ENCODE results near the gene MAPK6.
"Not testable (repeated sequence)": the region's sequence is repeated elsewhere in the genome, so short reads cannot be mapped to it uniquely, and the experiment has no call there.

Gene MAPK6

GRCh38 chr15:52090193-52090592, 71.2 kb downstream of the MAPK6 start:
- Histone ChIP-seq H3K36me3 (ENCODE audit: insufficient read depth, low read length) (no peaks in the 10 kb centered on the region), H3K4me2 (ENCODE audit: low read length) (no peak overlapping the region), H3K4me1 (ENCODE audit: control insufficient read depth, insufficient read depth, low read length) (peaks cover 26% of the 10 kb centered on the region), H3K4me3 (ENCODE audit: low read length) (no peak overlapping the region), H3K9me3 (replicated peaks; ENCODE audit: low read length) (peaks cover 5% of the 10 kb centered on the region), H3K27me3 (ENCODE audit: control insufficient read depth, insufficient read depth, low read length) (no peaks in the 10 kb centered on the region), H3K9ac (ENCODE audit: low read depth, low read length) (no peak overlapping the region)

GRCh38 chr15:52093167-52093538, 74.1 kb downstream of the MAPK6 start:
- Histone ChIP-seq H3K4me3 (ENCODE audit: low read length) (no peak overlapping the region), H3K27me3 (ENCODE audit: control insufficient read depth, insufficient read depth, low read length) (no peaks in the 10 kb centered on the region), H3K4me1 (ENCODE audit: control insufficient read depth, insufficient read depth, low read length) (peaks cover 33% of the 10 kb centered on the region), H3K36me3 (ENCODE audit: insufficient read depth, low read length) (no peaks in the 10 kb centered on the region), H3K9ac (ENCODE audit: low read depth, low read length) (peak overlapping the region; percentile 71), H3K9me3 (replicated peaks; ENCODE audit: low read length) (no peaks in the 10 kb centered on the region), H3K4me2 (ENCODE audit: low read length) (peak overlapping the region; percentile 18)

GRCh38 chr15:52093539-52094510, 74.8 kb downstream of the MAPK6 start:
- Histone ChIP-seq H3K9me3 (replicated peaks; ENCODE audit: low read length) (no peaks in the 10 kb centered on the region), H3K4me2 (ENCODE audit: low read length) (peak overlapping the region; percentile 66), H3K36me3 (ENCODE audit: insufficient read depth, low read length) (no peaks in the 10 kb centered on the region), H3K27me3 (ENCODE audit: control insufficient read depth, insufficient read depth, low read length) (no peaks in the 10 kb centered on the region), H3K4me1 (ENCODE audit: control insufficient read depth, insufficient read depth, low read length) (peaks cover 33% of the 10 kb centered on the region), H3K9ac (ENCODE audit: low read depth, low read length) (peak overlapping the region; percentile 71), H3K4me3 (ENCODE audit: low read length) (peak overlapping the region; percentile 32)

GRCh38 chr15:52094811-52095584, 76.0 kb downstream of the MAPK6 start:
- no peaks in the 10 kb centered on the region for H3K36me3 ChIP-seq (ENCODE audit: insufficient read depth, low read length)
- peak overlapping the region; percentile 23 for H3K4me3 ChIP-seq (ENCODE audit: low read length)
- peak overlapping the region; percentile 66 for H3K4me2 ChIP-seq (ENCODE audit: low read length)
- no peaks in the 10 kb centered on the region for H3K9me3 ChIP-seq (replicated peaks; ENCODE audit: low read length)
- H3K9ac ChIP-seq (ENCODE audit: low read depth, low read length), result peak overlapping the region; percentile 71
- H3K27me3 ChIP-seq (ENCODE audit: control insufficient read depth, insufficient read depth, low read length), result no peaks in the 10 kb centered on the region
- peaks cover 33% of the 10 kb centered on the region for H3K4me1 ChIP-seq (ENCODE audit: control insufficient read depth, insufficient read depth, low read length)

GRCh38 chr15:52095597-52096262, 76.7 kb downstream of the MAPK6 start:
- no peaks in the 10 kb centered on the region for H3K27me3 ChIP-seq (ENCODE audit: control insufficient read depth, insufficient read depth, low read length)
- no peak overlapping the region for H3K4me3 ChIP-seq (ENCODE audit: low read length)
- H3K9ac ChIP-seq (ENCODE audit: low read depth, low read length), result peak overlapping the region; percentile 71
- no peaks in the 10 kb centered on the region for H3K36me3 ChIP-seq (ENCODE audit: insufficient read depth, low read length)
- H3K4me1 ChIP-seq (ENCODE audit: control insufficient read depth, insufficient read depth, low read length), result peaks cover 33% of the 10 kb centered on the region
- H3K4me2 ChIP-seq (ENCODE audit: low read length), result peak overlapping the region; percentile 66
- H3K9me3 ChIP-seq (replicated peaks; ENCODE audit: low read length), result no peaks in the 10 kb centered on the region

GRCh38 chr15:52096536-52096935, 77.5 kb downstream of the MAPK6 start:
- not testable (repeated sequence) for H3K9ac ChIP-seq (ENCODE audit: low read depth, low read length); H3K4me2 ChIP-seq (ENCODE audit: low read length); H3K9me3 ChIP-seq (replicated peaks; ENCODE audit: low read length); H3K27me3 ChIP-seq (ENCODE audit: control insufficient read depth, insufficient read depth, low read length); H3K36me3 ChIP-seq (ENCODE audit: insufficient read depth, low read length); H3K4me3 ChIP-seq (ENCODE audit: low read length)
- peaks cover 33% of the 10 kb centered on the region for H3K4me1 ChIP-seq (ENCODE audit: control insufficient read depth, insufficient read depth, low read length)

GRCh38 chr15:52097180-52097579, 78.2 kb downstream of the MAPK6 start:
- Histone ChIP-seq H3K9ac (ENCODE audit: low read depth, low read length) (no peak overlapping the region), H3K9me3 (replicated peaks; ENCODE audit: low read length) (no peaks in the 10 kb centered on the region), H3K4me1 (ENCODE audit: control insufficient read depth, insufficient read depth, low read length) (peaks cover 37% of the 10 kb centered on the region), H3K4me2 (ENCODE audit: low read length) (no peak overlapping the region), H3K4me3 (ENCODE audit: low read length) (no peak overlapping the region), H3K36me3 (ENCODE audit: insufficient read depth, low read length) (no peaks in the 10 kb centered on the region), H3K27me3 (ENCODE audit: control insufficient read depth, insufficient read depth, low read length) (no peaks in the 10 kb centered on the region)

- Histone ChIP-seq H3K4me1 (ENCODE audit: control insufficient read depth, insufficient read depth, low read length) (peaks cover 39% of the 10 kb centered on the region), H3K4me3 (ENCODE audit: low read length) (no peak overlapping the region), H3K4me2 (ENCODE audit: low read length) (no peak overlapping the region), H3K9me3 (replicated peaks; ENCODE audit: low read length) (no peaks in the 10 kb centered on the region), H3K9ac (ENCODE audit: low read depth, low read length) (no peak overlapping the region), H3K36me3 (ENCODE audit: insufficient read depth, low read length) (no peaks in the 10 kb centered on the region), H3K27me3 (ENCODE audit: control insufficient read depth, insufficient read depth, low read length) (no peaks in the 10 kb centered on the region)
These were observed 79.3 kb downstream of the MAPK6 start for GRCh38 chr15:52098323-52098722.

GRCh38 chr15:52099651-52100272, 80.7 kb downstream of the MAPK6 start:
- no peaks in the 10 kb centered on the region for H3K9me3 ChIP-seq (replicated peaks; ENCODE audit: low read length)

GRCh38 chr15:52100807-52101442, 81.9 kb downstream of the MAPK6 start:
- H3K9me3 ChIP-seq (replicated peaks; ENCODE audit: low read length), result no peaks in the 10 kb centered on the region
- no peak overlapping the region for H3K9ac ChIP-seq (ENCODE audit: low read depth, low read length)

More at GRCh38 chr15:52099651-52100272, 80.7 kb downstream of the MAPK6 start:
- H3K27me3 ChIP-seq (ENCODE audit: control insufficient read depth, insufficient read depth, low read length), result no peaks in the 10 kb centered on the region
- peaks cover 38% of the 10 kb centered on the region for H3K4me1 ChIP-seq (ENCODE audit: control insufficient read depth, insufficient read depth, low read length)
- H3K4me2 ChIP-seq (ENCODE audit: low read length), result no peak overlapping the region
- H3K4me3 ChIP-seq (ENCODE audit: low read length), result no peak overlapping the region
- no peaks in the 10 kb centered on the region for H3K36me3 ChIP-seq (ENCODE audit: insufficient read depth, low read length)
- H3K9ac ChIP-seq (ENCODE audit: low read depth, low read length), result no peak overlapping the region

More at GRCh38 chr15:52100807-52101442, 81.9 kb downstream of the MAPK6 start:
- Histone ChIP-seq H3K4me3 (ENCODE audit: low read length) (no peak overlapping the region), H3K36me3 (ENCODE audit: insufficient read depth, low read length) (no peaks in the 10 kb centered on the region), H3K4me1 (ENCODE audit: control insufficient read depth, insufficient read depth, low read length) (peaks cover 31% of the 10 kb centered on the region), H3K4me2 (ENCODE audit: low read length) (no peak overlapping the region), H3K27me3 (ENCODE audit: control insufficient read depth, insufficient read depth, low read length) (no peaks in the 10 kb centered on the region)

Data from skeletal muscle satellite cell (primary cell).